ENCODE data around the gene PUS7L.

The PUS7L gene, protein sequence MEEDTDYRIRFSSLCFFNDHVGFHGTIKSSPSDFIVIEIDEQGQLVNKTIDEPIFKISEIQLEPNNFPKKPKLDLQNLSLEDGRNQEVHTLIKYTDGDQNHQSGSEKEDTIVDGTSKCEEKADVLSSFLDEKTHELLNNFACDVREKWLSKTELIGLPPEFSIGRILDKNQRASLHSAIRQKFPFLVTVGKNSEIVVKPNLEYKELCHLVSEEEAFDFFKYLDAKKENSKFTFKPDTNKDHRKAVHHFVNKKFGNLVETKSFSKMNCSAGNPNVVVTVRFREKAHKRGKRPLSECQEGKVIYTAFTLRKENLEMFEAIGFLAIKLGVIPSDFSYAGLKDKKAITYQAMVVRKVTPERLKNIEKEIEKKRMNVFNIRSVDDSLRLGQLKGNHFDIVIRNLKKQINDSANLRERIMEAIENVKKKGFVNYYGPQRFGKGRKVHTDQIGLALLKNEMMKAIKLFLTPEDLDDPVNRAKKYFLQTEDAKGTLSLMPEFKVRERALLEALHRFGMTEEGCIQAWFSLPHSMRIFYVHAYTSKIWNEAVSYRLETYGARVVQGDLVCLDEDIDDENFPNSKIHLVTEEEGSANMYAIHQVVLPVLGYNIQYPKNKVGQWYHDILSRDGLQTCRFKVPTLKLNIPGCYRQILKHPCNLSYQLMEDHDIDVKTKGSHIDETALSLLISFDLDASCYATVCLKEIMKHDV

DNA sequence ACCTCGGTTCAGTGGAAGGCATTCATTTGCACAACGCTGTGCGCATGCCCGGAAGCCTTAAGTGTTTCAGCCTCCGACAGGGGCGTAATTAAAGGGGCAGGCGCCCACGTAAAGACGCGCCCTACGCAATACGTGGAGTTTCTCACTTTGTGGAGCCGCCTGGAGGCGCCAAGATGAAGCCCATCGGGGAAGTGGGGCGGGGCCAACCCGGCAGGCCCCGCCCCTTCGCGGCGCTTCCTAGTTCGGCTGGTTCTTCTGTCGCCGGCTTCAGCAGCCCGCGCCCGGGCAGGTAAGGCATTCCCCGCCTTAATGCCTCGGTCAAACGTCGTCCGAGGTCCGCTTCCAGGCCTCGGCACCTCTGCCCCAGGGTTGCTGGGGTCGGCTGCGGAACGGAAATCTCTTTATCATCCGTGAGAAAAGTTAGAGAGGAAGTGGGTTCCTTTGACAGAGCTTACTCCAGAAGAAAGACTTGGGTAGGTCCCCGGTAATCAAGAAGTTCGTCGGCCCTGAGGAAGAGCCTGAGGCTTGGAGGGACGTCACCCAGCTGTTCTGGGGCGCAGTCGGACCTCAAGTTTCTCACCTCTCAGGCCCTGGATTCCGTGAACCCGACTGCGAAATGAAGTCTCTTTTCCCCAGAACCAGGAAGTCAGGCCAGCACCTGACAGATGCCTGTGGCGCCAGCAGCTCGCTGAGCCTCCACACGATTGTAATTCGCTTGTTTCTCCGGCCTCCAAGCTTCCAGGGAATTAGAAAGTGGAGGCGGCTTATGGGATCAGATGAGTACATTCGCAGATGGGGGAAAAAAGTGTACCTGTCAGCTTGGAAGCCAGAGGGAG, at the start of gene PUS7L, which contains the start of gene IRAK4:
Gene PUS7L, minus strand, starts transcription at position 63 of the 836 bp plus-strand sequence. CDS start 3,545 bp downstream, outside the sequence.
Gene IRAK4, plus strand, starts transcription at position 224 of the 836 bp plus-strand sequence. CDS start 9,161 bp downstream, outside the sequence.
- H3K4me3 Mint-ChIP-seq, result peak within 1 kb of the TSS; percentile 97
- H3K4me1 Mint-ChIP-seq (ENCODE audit: low read depth), result peaks cover 60% of the 10 kb centered on the region
- H3K9me3 Mint-ChIP-seq, result no peaks in the 10 kb centered on the region
- no peaks in the 10 kb centered on the region for H3K27me3 Mint-ChIP-seq (ENCODE audit: low read depth)
- peaks cover 29% of the 10 kb centered on the region for H3K36me3 Mint-ChIP-seq (ENCODE audit: low read depth)
- H3K27ac Mint-ChIP-seq, result peak within 1 kb of the TSS; percentile 99

DNA sequence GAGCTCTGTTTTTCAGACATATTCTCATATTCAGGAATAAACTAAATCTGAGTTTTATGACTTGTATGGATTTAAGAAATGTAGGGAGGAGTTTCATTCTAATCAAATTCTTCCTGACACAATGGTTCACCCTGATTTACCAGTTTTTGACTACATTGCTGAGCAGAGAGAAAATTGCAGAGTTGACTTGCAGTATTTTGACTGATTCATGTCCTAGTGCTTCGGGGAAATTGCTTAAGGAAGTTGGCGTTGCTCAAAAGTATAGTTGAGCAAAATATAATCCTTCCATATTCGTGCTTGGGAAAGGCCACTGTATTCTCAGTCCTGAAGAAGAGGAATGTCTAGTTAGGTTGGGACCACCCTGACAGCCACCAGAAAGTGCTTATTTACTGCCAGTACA, 48.8 kb upstream of the PUS7L start:
- Mint-ChIP-seq H3K27me3 (ENCODE audit: low read depth) (peaks cover 3% of the 10 kb centered on the region), H3K4me1 (ENCODE audit: low read depth) (peaks cover 23% of the 10 kb centered on the region), H3K36me3 (ENCODE audit: low read depth) (peaks cover 8% of the 10 kb centered on the region), H3K9me3 (no peaks in the 10 kb centered on the region), H3K27ac (peak overlapping the region; percentile 100), H3K4me3 (no peak overlapping the region)

DNA sequence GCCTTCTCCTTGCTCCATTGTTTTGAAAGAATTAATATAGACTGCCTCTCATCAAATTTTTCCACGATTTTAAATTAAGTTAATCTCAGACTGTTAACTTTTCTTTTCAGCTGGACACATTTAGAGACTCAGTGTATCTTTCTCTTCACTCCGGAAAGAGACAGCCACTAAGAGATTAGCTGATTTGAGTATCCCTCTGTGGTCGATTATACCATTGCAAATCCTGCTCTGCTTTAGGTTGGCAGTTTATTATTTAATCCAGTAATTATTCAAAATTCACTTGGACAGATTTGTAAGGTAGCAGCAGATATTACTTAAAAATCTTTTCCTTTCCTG, 48.1 kb upstream of the PUS7L start:
- Mint-ChIP-seq H3K27me3 (ENCODE audit: low read depth) (no peaks in the 10 kb centered on the region), H3K9me3 (no peaks in the 10 kb centered on the region), H3K4me1 (ENCODE audit: low read depth) (peaks cover 24% of the 10 kb centered on the region), H3K36me3 (ENCODE audit: low read depth) (peaks cover 8% of the 10 kb centered on the region), H3K4me3 (peak overlapping the region; percentile 100), H3K27ac (peak overlapping the region; percentile 100)

DNA sequence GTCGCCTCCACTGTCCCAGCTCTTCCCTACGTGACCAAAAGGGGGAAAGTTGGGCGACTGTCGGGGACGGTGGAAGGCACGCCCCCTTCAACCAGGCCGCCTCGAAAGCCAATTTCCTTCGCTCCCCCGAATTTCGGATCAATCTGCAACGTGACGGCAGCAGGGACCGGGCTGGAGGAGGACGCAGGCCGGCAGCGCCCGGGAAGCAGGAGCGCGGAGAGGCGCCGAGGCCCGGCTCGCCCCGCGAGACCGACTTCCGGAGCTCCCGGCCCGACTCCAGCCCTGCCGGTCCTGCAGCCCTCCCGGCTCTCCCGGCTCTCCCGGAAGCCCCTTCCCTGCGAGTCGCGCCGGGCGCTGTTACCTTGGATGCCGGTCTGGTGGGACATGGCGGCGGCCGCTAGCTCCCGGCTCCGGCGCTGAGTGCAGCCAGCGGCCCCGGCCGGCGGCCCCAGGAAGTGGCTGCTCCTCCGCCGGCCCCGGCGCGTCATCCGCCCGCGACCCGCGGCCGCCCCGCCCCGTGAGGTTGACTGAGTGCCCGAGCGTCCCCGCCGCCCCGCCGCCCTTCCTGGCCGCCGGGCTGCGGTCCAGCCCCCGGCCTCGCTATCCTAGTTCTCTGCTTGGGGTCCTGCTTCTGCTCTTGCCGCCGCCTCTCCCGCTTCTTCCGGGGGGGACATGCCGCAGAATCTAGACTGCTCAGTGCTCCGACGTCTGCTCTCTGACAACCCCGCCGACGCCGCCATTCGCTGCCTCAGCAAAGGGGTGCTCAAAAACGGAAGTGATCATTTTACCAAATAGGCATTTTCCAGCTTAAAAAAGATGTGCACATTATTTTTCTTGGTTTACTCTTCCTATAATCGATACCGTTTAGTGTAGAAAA, 47.5 kb upstream of the PUS7L start, which contains the start of gene TWF1:
Gene TWF1, minus strand, starts transcription at position 458 of the 877 bp plus-strand sequence. Its CDS starts 72 bp downstream, at position 386.
- Mint-ChIP-seq H3K4me3 (peak within 1 kb of the TSS; percentile 100), H3K36me3 (ENCODE audit: low read depth) (peaks cover 10% of the 10 kb centered on the region), H3K9me3 (no peaks in the 10 kb centered on the region), H3K27me3 (ENCODE audit: low read depth) (no peaks in the 10 kb centered on the region), H3K27ac (peak within 1 kb of the TSS; percentile 100), H3K4me1 (ENCODE audit: low read depth) (peaks cover 24% of the 10 kb centered on the region)

DNA sequence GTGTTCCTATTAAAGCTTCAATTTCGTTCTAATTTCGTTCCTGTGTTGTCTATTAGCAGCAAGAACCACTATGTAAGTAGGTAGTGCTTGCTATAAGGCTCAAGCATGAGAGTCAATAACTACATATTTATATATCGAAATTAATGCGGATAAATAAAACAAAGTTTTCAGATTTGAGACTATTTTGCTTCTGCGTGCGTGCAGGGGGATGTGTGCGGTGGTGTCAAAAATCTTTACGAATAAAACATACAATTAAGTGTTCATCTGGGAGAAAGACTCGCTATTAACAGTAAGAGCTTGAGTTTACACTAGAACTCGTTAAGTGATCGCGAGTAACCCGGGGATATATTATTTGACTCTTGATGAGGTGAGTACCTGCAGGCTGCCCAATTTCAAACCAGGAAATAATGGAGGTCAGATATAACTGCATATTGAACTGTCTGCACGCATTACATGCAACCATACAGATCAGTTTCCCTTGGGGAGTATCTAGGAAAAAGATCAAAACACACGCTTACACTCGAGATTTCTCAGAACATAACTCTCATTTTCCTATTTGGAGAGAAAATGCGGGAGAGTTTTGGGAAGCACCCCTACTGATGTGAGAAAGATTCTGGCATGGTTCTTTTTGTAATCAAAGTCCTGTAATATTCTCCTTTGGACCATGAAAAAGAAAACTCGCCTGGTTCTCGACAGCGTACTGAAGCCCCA, 46.7 kb upstream of the PUS7L start:
- Mint-ChIP-seq H3K27me3 (ENCODE audit: low read depth) (no peaks in the 10 kb centered on the region), H3K36me3 (ENCODE audit: low read depth) (peaks cover 15% of the 10 kb centered on the region), H3K27ac (peak overlapping the region; percentile 87), H3K4me3 (peak overlapping the region; percentile 94), H3K9me3 (no peaks in the 10 kb centered on the region), H3K4me1 (ENCODE audit: low read depth) (peaks cover 24% of the 10 kb centered on the region)

DNA sequence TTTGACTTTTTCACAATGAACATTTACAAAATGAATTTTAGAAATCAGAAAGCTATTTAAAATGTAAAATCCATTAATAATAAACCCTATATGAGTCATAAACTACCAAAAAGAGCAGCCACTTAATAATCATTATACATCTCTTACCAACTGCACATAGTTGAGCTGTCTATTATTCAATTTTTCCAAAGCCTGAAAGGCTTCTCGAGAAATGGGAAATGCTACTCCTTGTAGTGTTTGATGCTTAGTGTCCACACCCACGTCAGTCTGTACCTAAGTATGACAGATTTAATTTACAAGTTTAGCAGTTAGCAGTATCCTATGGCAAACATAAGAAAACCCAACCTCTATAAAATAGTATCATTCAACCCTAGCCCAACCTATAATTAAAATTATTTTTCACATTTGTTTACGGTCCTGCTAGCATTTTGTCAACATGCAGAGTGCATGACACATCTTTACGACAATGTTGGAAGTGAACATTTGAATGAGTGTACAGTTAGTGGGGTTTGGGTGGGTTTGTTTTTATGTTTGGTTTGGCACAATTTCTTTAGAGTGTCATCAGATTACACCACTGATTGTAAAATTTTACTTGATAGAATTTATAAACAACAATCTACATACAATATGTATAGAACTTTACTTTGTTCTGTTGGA, 39.1 kb upstream of the PUS7L start:
- Mint-ChIP-seq H3K4me3 (no peak overlapping the region), H3K36me3 (ENCODE audit: low read depth) (peaks cover 30% of the 10 kb centered on the region), H3K27me3 (ENCODE audit: low read depth) (no peaks in the 10 kb centered on the region), H3K9me3 (no peaks in the 10 kb centered on the region), H3K4me1 (ENCODE audit: low read depth) (peaks cover 2% of the 10 kb centered on the region), H3K27ac (no peak overlapping the region)

DNA sequence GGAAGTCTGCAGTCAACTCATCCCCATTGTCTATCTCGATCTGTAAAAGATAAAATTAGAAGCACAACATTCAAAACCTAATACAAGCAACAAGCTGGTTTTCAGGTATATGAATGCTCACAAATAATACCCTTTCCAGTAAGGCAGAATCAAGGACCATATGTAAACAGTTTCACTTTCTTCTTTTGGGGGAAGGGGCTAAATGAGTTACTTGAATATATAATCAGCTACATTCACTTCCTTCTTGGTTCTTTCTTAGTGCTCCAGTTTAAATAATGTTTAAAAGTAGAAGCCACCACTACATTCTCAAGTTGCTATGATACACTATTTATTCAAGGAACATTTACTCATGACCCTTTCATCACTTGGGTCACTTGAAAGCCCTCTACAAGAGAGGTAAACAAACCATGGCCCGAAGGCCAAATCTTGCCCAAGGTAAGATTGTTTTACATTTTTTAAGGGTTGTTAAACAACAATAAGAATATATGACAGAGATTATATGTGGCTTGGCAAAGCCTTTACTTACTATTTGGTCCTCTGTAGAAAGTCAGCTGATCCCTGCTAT, 37.2 kb upstream of the PUS7L start:
- no peaks in the 10 kb centered on the region for H3K9me3 Mint-ChIP-seq
- H3K27me3 Mint-ChIP-seq (ENCODE audit: low read depth), result no peaks in the 10 kb centered on the region
- no peaks in the 10 kb centered on the region for H3K4me1 Mint-ChIP-seq (ENCODE audit: low read depth)
- no peak overlapping the region for H3K27ac Mint-ChIP-seq
- H3K4me3 Mint-ChIP-seq, result no peak overlapping the region
- peaks cover 31% of the 10 kb centered on the region for H3K36me3 Mint-ChIP-seq (ENCODE audit: low read depth)

DNA sequence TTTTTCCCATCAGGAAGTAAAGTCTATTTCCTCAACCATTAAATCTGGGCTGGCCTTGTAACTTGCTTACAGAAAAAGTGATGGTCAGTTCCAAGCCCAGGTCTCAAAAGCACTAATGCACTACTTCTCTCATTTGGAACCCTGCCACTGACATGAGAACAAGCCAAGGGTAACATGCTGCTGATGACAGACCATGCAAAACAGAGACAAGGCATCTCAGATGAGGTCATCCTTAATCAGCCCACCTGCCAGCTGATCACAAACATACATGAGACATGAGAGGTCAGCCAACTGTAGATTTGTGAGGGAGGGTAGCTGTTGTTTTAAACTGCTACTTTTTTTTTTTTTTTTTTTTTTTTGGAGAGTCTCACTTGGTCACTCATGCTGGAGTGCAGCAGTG, 31.4 kb upstream of the PUS7L start:
- H3K36me3 Mint-ChIP-seq (ENCODE audit: low read depth), result peaks cover 26% of the 10 kb centered on the region
- no peaks in the 10 kb centered on the region for H3K9me3 Mint-ChIP-seq
- H3K27ac Mint-ChIP-seq, result no peak overlapping the region
- H3K27me3 Mint-ChIP-seq (ENCODE audit: low read depth), result no peaks in the 10 kb centered on the region
- no peak overlapping the region for H3K4me3 Mint-ChIP-seq
- no peaks in the 10 kb centered on the region for H3K4me1 Mint-ChIP-seq (ENCODE audit: low read depth)

DNA sequence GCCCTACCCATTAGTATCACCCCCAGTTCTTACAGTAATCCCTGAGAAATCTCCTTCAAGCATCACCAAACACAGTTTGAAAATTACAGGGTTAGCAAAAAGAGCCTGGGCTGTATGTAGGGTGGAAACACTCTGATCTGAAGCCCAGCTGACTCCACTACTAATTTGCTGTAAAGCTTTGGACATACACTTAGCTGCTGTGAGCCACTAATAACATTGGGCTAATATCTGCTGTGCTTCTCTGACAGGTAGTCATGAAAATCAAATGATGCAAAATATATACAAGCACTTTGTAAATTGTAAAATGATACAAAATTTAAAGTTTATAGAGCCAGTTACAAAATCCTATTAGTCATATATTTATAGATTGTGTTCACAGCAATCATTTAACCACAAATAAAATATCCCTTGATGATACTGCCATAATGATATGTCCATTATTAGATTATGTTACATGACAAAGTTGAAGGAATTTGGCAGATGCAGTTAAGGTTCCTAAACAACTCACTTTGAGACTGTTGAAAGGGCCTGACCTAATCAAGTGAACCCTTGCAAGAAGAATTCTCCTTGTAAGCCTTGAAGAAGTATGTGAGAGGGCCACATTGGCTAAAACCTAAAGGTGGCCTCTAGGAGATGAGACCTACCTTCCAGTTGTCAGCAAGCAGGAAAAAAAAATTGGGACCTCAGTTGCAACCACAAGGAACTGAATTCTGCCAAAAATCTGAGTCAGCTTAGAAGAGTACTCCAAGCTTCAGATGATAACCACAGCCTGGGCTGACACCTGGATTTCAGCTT, 28.5 kb upstream of the PUS7L start:
- H3K27me3 Mint-ChIP-seq (ENCODE audit: low read depth), result no peaks in the 10 kb centered on the region
- H3K4me3 Mint-ChIP-seq, result no peak overlapping the region
- no peak overlapping the region for H3K27ac Mint-ChIP-seq
- peaks cover 25% of the 10 kb centered on the region for H3K36me3 Mint-ChIP-seq (ENCODE audit: low read depth)
- no peaks in the 10 kb centered on the region for H3K4me1 Mint-ChIP-seq (ENCODE audit: low read depth)
- no peaks in the 10 kb centered on the region for H3K9me3 Mint-ChIP-seq

DNA sequence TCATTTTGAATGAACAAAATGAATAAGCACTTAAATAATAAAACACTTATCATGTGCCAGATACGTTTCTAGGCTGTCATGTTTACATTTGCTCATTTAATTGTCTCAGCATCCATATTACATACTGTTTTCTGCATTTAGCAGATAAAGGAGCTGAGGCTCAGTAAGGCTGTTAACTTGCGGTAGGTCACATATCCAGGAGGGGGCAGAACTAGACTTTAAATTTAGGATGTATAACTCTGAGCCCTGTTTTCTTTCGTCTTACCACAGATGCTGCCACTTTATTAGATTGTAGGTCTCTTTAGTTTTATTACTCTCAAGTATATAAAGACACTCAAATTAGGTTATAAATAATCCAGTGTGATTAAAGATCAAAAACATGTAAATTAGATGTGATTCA, 17.9 kb upstream of the PUS7L start:
- H3K27ac Mint-ChIP-seq, result no peak overlapping the region

DNA sequence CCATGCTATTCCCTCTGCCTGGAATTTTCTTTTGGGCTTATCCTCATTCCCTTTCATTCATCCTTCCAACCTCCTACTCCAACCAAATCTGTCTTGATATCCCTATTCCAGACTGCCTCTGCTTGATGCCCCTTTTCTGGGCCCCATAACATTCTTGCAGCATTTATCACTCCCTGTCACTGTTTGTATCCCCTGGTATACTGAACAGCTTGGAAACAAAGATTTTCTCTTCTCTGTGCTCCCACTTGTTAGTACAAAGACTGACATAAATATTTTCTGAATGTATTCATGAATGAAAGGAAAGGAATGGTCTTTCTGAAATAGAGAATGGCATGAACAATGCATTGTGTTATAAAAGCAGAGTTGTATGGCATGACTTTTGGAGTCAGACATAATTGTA, 7.7 kb upstream of the PUS7L start:
- Mint-ChIP-seq H3K27me3 (ENCODE audit: low read depth) (no peaks in the 10 kb centered on the region), H3K36me3 (ENCODE audit: low read depth) (peaks cover 28% of the 10 kb centered on the region)

More for the DNA sequence above, 17.9 kb upstream of the PUS7L start:
- Mint-ChIP-seq H3K36me3 (ENCODE audit: low read depth) (peaks cover 20% of the 10 kb centered on the region), H3K4me3 (no peak overlapping the region), H3K4me1 (ENCODE audit: low read depth) (no peaks in the 10 kb centered on the region), H3K9me3 (no peaks in the 10 kb centered on the region), H3K27me3 (ENCODE audit: low read depth) (no peaks in the 10 kb centered on the region)

DNA sequence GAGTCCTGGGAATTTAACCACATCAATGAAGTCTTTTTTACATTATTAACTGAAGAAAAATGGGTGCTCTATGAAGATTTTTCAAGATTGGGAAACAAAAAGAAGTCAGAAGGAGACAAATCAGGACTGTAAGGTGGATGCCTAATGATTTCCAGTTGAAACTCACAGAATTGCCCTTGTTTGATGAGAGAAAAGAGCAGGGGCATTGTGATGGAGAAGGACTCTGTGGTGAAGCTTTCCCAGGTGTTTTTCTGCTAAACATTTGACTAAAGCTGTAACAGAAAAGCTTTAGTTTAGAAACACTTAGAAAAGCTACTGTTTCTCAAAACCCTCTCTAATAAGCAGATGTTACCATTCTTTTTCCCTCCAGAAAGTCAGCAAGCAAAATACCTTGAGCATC, 5.9 kb upstream of the PUS7L start:
- Mint-ChIP-seq H3K27me3 (ENCODE audit: low read depth) (no peaks in the 10 kb centered on the region), H3K9me3 (no peaks in the 10 kb centered on the region), H3K4me1 (ENCODE audit: low read depth) (peaks cover 30% of the 10 kb centered on the region), H3K27ac (no peak overlapping the region), H3K36me3 (ENCODE audit: low read depth) (peaks cover 18% of the 10 kb centered on the region), H3K4me3 (no peak overlapping the region)

More for the DNA sequence above, 7.7 kb upstream of the PUS7L start:
- H3K4me3 Mint-ChIP-seq, result no peak overlapping the region
- peaks cover 21% of the 10 kb centered on the region for H3K4me1 Mint-ChIP-seq (ENCODE audit: low read depth)
- no peaks in the 10 kb centered on the region for H3K9me3 Mint-ChIP-seq
- no peak overlapping the region for H3K27ac Mint-ChIP-seq

Measured in T-helper 1 cell treated with Interleukin-12 subunit alpha and Interleukin-12 subunit beta and Interleukin-4 antibody, amounts not matched to agents 30 μg/mL and 1 μg/mL, for 36 hours (primary cell).